ENCODE measurements around the gene PHAX.

- TF ChIP-seq POLR2A (IDR thresholded peaks at IDR 0.05), result no peak
- no peak for TF ChIP-seq EP300 (IDR thresholded peaks at IDR 0.05)
- no peak for TF ChIP-seq CTCF (IDR thresholded peaks at IDR 0.05)
Measured at GRCh38 chr5:126576974-126577373, 23.8 kb upstream of the PHAX start.
